Amniotic stem cell (primary cell): ENCODE results near the gene FBXO10.
"Not testable (repeated sequence)": the region's sequence is repeated elsewhere in the genome, so short reads cannot be mapped to it uniquely, and the experiment has no call there.

ENCODE experiments used
- DNase-seq: peaks from one replicate; lab custom pipeline; 2025; lab: John Stamatoyannopoulos, UW

Gene FBXO10

GRCh38 chr9:37477443-37477842, 98.7 kb downstream of the FBXO10 start:
- not testable (repeated sequence) for DNase-seq

- no peak for DNase-seq
Observed at GRCh38 chr9:37476930-37477329, 99.2 kb downstream of the FBXO10 start.

- no peak for DNase-seq
Observed at GRCh38 chr9:37474438-37474837, 101.7 kb downstream of the FBXO10 start.

GRCh38 chr9:37473982-37474381, 102.2 kb downstream of the FBXO10 start:
- DNase-seq, result not testable (repeated sequence)

- peak; percentile 63 for DNase-seq
Observed at GRCh38 chr9:37471942-37472684, 104.1 kb downstream of the FBXO10 start.

GRCh38 chr9:37468620-37469019, 107.6 kb downstream of the FBXO10 start:
- no peak for DNase-seq

GRCh38 chr9:37467530-37467929, 108.7 kb downstream of the FBXO10 start:
- not testable (repeated sequence) for DNase-seq

- DNase-seq, result peak; percentile 39
Observed at GRCh38 chr9:37466037-37466709, 110.0 kb downstream of the FBXO10 start.

GRCh38 chr9:37465249-37466036, 110.7 kb downstream of the FBXO10 start, which contains the start of gene ZBTB5:
Gene ZBTB5 (minus strand): TSS chr9:37465450. CDS start chr9:37442551, 22,899 bp downstream.
- peak; percentile 99 for DNase-seq

- DNase-seq, result peak; percentile 54
Observed at GRCh38 chr9:37464426-37465248, 111.5 kb downstream of the FBXO10 start.

- no peak for DNase-seq
Observed at GRCh38 chr9:37464006-37464405, 112.2 kb downstream of the FBXO10 start.
